A549 (cell line): ENCODE results near the gene BRD3OS. TPM values are rescaled to one million over a fixed set of nuclear protein-coding genes. Genes with fewer than 3 reads are reported as not detected.

Source experiments
- ATAC-seq, 2 experiments: fragments of 200-7000 bp in 1 of 2; fragments of >200 bp in 1 of 2; cut with Nextera tagmentation in 1 of 2; cut with Tn5 transposase in 1 of 2; 3 replicates each; pipeline versions ENCODE4 v1.8.0 to v1.9.1; 2018 to 2020; ENCODE audit warnings: mild to moderate bottlenecking in 1 of 2, moderate library complexity in 1 of 2
- CTCF ChIA-PET: fragments of 300-600 bp; sonication (Branson Sonifier 250); formaldehyde crosslinking; extraction: SDS; loops from one replicate; lab custom pipeline; 2021; ENCODE audit warnings: antibody characterized with exemption, inconsistent platforms; lab: Yijun Ruan, JAX
- POLR2A ChIA-PET: fragments of 350-600 bp; formaldehyde crosslinking; extraction: SDS; loops from one replicate; lab custom pipeline; 2021; ENCODE audit warnings: antibody characterized with exemption, inconsistent platforms; lab: Yijun Ruan, JAX
- DNase-seq, 2 experiments: peaks; one replicate each; pipeline versions ENCODE4 v3.0.0 to v3.0.0-alpha.2; 2011 to 2016; ENCODE audit warnings: low read depth in 1 of 2, low spot score in 1 of 2
- FAIRE-seq: peaks from 2 replicates; lab custom pipeline; 2011; peaks lifted over from hg19 to GRCh38; lab: Jason Lieb, UNC
- H3K27ac ChIP-seq, 2 experiments: fragments of >200 bp; sonication (Bioruptor Twin); formaldehyde crosslinking; 3 replicates each; pipeline ENCODE4 v1.5.1; 2016 to 2017
- H3K4me1 ChIP-seq: fragments of >200 bp; sonication (Bioruptor Twin); formaldehyde crosslinking; 3 replicates; pipeline ENCODE4 v1.6.1; 2016
- H3K4me2 ChIP-seq: fragments of >200 bp; sonication (Bioruptor Twin); formaldehyde crosslinking; 3 replicates; pipeline ENCODE4 v1.6.1; 2016
- H3K4me3 ChIP-seq: fragments of >200 bp; sonication (Bioruptor Twin); formaldehyde crosslinking; 3 replicates; pipeline ENCODE4 v1.5.1; 2016
- H3K9me3 ChIP-seq: fragments of >200 bp; sonication (Bioruptor Twin); formaldehyde crosslinking; 3 replicates; pipeline ENCODE4 v1.6.1; 2016
- CTCF ChIP-seq: fragments of >200 bp; sonication (Bioruptor Twin); formaldehyde crosslinking; IDR thresholded peaks from 3 replicates; pipeline ENCODE4 v1.5.1; 2016
- E2F6 ChIP-seq: IDR thresholded peaks from 2 replicates; pipeline ENCODE4 v1.6.1; 2012; ENCODE audit warnings: low read depth, borderline replicate concordance
- EP300 ChIP-seq, 2 experiments: fragments of >200 bp; sonication (Bioruptor Twin); formaldehyde crosslinking; IDR thresholded peaks; 2 replicates in 1 of 2; 3 replicates in 1 of 2; pipeline ENCODE4 v1.6.1; 2016 to 2017
- ESRRA ChIP-seq: fragments of 150-350 bp; IDR thresholded peaks from 2 replicates; pipeline ENCODE4 v1.6.1; 2014; ENCODE audit warnings: mild to moderate bottlenecking, low read length, borderline replicate concordance
- FOSB ChIP-seq: fragments of 250-450 bp; sonication (Bioruptor Pico); IDR thresholded peaks from 2 replicates; pipeline ENCODE4 v1.5.0; 2020; ENCODE audit warnings: mild to moderate bottlenecking, moderate library complexity
- FOSL2 ChIP-seq, 2 experiments: fragments of 450-650 bp in 1 of 2; fragments of >200 bp in 1 of 2; sonication (Bioruptor Twin) in 1 of 2; formaldehyde crosslinking; IDR thresholded peaks; 2 replicates each; pipeline versions ENCODE4 v1.5.0 to v1.6.1; 2016 to 2020; ENCODE audit warnings: mild to moderate bottlenecking in 1 of 2, moderate library complexity in 1 of 2
- FOXS1 ChIP-seq: fragments of 250-450 bp; sonication (Bioruptor Pico); IDR thresholded peaks from 2 replicates; pipeline ENCODE4 v1.5.0; 2020; ENCODE audit warnings: mild to moderate bottlenecking, moderate library complexity
- HES2 ChIP-seq: fragments of >200 bp; sonication (Bioruptor Twin); formaldehyde crosslinking; IDR thresholded peaks from 2 replicates; pipeline ENCODE4 v1.6.1; 2016
- HEYL ChIP-seq: fragments of 250-450 bp; sonication (Bioruptor Pico); IDR thresholded peaks from 2 replicates; pipeline ENCODE4 v1.8.0; 2021; ENCODE audit warnings: mild to moderate bottlenecking, moderate library complexity
- HOXA7 ChIP-seq: fragments of 250-450 bp; sonication (Bioruptor Pico); IDR thresholded peaks from 2 replicates; pipeline ENCODE4 v1.5.0; 2020; ENCODE audit warnings: mild to moderate bottlenecking, moderate library complexity
- HOXB13 ChIP-seq: fragments of 250-450 bp; sonication (Bioruptor Pico); IDR thresholded peaks from 2 replicates; pipeline ENCODE4 v1.5.0; 2020; ENCODE audit warnings: low read depth, mild to moderate bottlenecking, moderate library complexity
- HOXB5 ChIP-seq: fragments of 250-450 bp; sonication (Bioruptor Pico); IDR thresholded peaks from 2 replicates; pipeline ENCODE4 v1.5.0; 2020; ENCODE audit warnings: mild to moderate bottlenecking, moderate library complexity
- JUN ChIP-seq, 2 experiments: fragments of >200 bp; sonication (Bioruptor Twin); formaldehyde crosslinking; IDR thresholded peaks; 2 replicates in 1 of 2; 3 replicates in 1 of 2; pipeline ENCODE4 v1.6.1; 2016 to 2017
- KDM5A ChIP-seq: fragments of 200-600 bp; sonication (generic); IDR thresholded peaks from 2 replicates; pipeline ENCODE4 v1.6.1; 2016; ENCODE audit warnings: antibody characterized with exemption, mild to moderate bottlenecking
- MAX ChIP-seq: IDR thresholded peaks from 2 replicates; pipeline ENCODE4 v1.6.1; 2012
- MAZ ChIP-seq: fragments of 150-350 bp; IDR thresholded peaks from 2 replicates; pipeline ENCODE4 v1.6.1; 2014; ENCODE audit warnings: antibody characterized with exemption, low read depth, low read length, borderline replicate concordance
- MYC ChIP-seq: IDR thresholded peaks from 2 replicates; pipeline ENCODE4 v1.6.1; 2012; ENCODE audit warnings: mild to moderate bottlenecking, inconsistent platforms, low read length, improper control_type of control experiment, borderline replicate concordance
- PHF8 ChIP-seq: fragments of 200-600 bp; sonication (generic); IDR thresholded peaks from 2 replicates; pipeline ENCODE4 v1.6.1; 2016; ENCODE audit warnings: low read depth, mild to moderate bottlenecking, antibody characterized with exemption, moderate library complexity, borderline replicate concordance
- POLR2A ChIP-seq: IDR thresholded peaks from 2 replicates; pipeline ENCODE4 v1.6.1; 2012; ENCODE audit warnings: mild to moderate bottlenecking, low read length
- RARB ChIP-seq: fragments of 250-450 bp; sonication (Bioruptor Pico); IDR thresholded peaks from 2 replicates; pipeline ENCODE4 v1.8.0; 2021; ENCODE audit warnings: mild to moderate bottlenecking, moderate library complexity
- RCOR1 ChIP-seq: fragments of 150-350 bp; IDR thresholded peaks from 2 replicates; pipeline ENCODE4 v1.6.1; 2014; ENCODE audit warnings: antibody characterized with exemption, low read length, low read depth
- SMC3 ChIP-seq: fragments of >200 bp; sonication (Bioruptor Twin); formaldehyde crosslinking; IDR thresholded peaks from 3 replicates; pipeline ENCODE4 v1.6.1; 2018; ENCODE audit warnings: inconsistent platforms
- TFCP2L1 ChIP-seq: fragments of 250-450 bp; sonication (Bioruptor Pico); IDR thresholded peaks from 2 replicates; pipeline ENCODE4 v1.5.0; 2021; ENCODE audit warnings: mild to moderate bottlenecking
- TP53 ChIP-seq: fragments of 250-450 bp; sonication (Bioruptor Pico); IDR thresholded peaks from 2 replicates; pipeline ENCODE4 v1.5.0; 2021; ENCODE audit warnings: mild to moderate bottlenecking, moderate library complexity
- ZFP36 ChIP-seq: fragments of 450-650 bp; IDR thresholded peaks from 2 replicates; pipeline ENCODE4 v1.6.1; 2014; ENCODE audit warnings: borderline replicate concordance; ENCODE audit not compliant: partially characterized antibody
- WGBS: methylation state at CpG from one replicate; pipeline ENCODE4 v1.1.6; 2017; ENCODE audit errors: missing lambda C conversion rate; 5-methylcytosine and 5-hydroxymethylcytosine counted together
- polyA plus RNA-seq, 4 experiments: library from polyadenylated mRNA; depleted of rRNA in 3 of 4; stranded (reverse); fragments of >200 nt; fragmentation: RNase III in 1 of 4; extraction: RNeasy Plus Mini Kit Qiagen cat#74134 plus additional on column Dnase treatment in 1 of 4; gene quantifications; 2 replicates in 3 of 4; 3 replicates in 1 of 4; pipeline ENCODE4 v1.2.3, GENCODE V29; 2011 to 2017

BRD3OS gene
- polyA plus RNA-seq, 2 of the 4 experiments (the other 2 are of a cell fraction), result 10.4 to 10.8 TPM

GRCh38 chr9:134052941-134053340, 27.7 kb downstream of the BRD3OS start:
- TF ChIP-seq MAZ, result no peak
- DNase-seq (no peak), FAIRE-seq (no peak), ATAC-seq (no peak)
- Histone ChIP-seq H3K4me2 (no peak overlapping the region), H3K27ac (no peak overlapping the region), H3K4me3 (no peak overlapping the region), H3K9me3 (no peaks in the 10 kb centered on the region), H3K4me1 (peaks cover 24% of the 10 kb centered on the region)
- POLR2A ChIA-PET, result no interaction called here
- 96% methylated on average over 15 of the region's 16 CpGs for WGBS
- CTCF ChIA-PET, result interaction anchor here (0.7 to 1.0 kb wide), 2 partner anchors 12 to 302 kb away, joined by 3 to 4 read pairs; no protein-coding TSS in a partner anchor

- H3K9me3 ChIP-seq, result no peaks in the 10 kb centered on the region
- peaks cover 26% of the 10 kb centered on the region for H3K4me1 ChIP-seq
- no peak for FAIRE-seq
- ATAC-seq, result no peak
- CTCF ChIA-PET, result interaction anchor here (0.7 to 1.0 kb wide), 2 partner anchors 11 to 303 kb away, joined by 3 to 4 read pairs; no protein-coding TSS in a partner anchor
- H3K4me2 ChIP-seq, result no peak overlapping the region
- 87% methylated on average over 19 of the region's 28 CpGs for WGBS
- DNase-seq, result no peak
- TF ChIP-seq ZFP36 (no peak), TP53 (CRISPR knock-in tag) (no peak), FOSL2 (IDR thresholded peaks at IDR 0.05) (no peak), FOSL2 (CRISPR knock-in tag; IDR thresholded peaks at IDR 0.05) (no peak), POLR2A (no peak), ESRRA (no peak), HEYL (CRISPR knock-in tag) (no peak), EP300 (IDR thresholded peaks at IDR 0.05) (no peak), RARB (no peak), JUN (IDR thresholded peaks at IDR 0.05) (no peak), HOXB13 (CRISPR knock-in tag) (no peak), TFCP2L1 (no peak), HES2 (no peak), SMC3 (no peak), CTCF (no peak), KDM5A (no peak), RCOR1 (no peak)
- TF ChIP-seq, all 56 proteins: peak for 0
- H3K27ac ChIP-seq, result no peak overlapping the region
- H3K4me3 ChIP-seq, result no peak overlapping the region
- POLR2A ChIA-PET, result no interaction called here
These were observed 28.2 kb downstream of the BRD3OS start for GRCh38 chr9:134053401-134053871.

- TF ChIP-seq FOXS1, result no peak
- TF ChIP-seq HEYL (CRISPR knock-in tag), result no peak
- no peak for TF ChIP-seq RARB
- no peak for TF ChIP-seq MYC
- TF ChIP-seq FOSB (CRISPR knock-in tag), result no peak
- TF ChIP-seq HOXB13 (CRISPR knock-in tag), result no peak
- TF ChIP-seq FOSL2 (IDR thresholded peaks at IDR 0.05), result no peak
- no peak for TF ChIP-seq FOSL2 (CRISPR knock-in tag; IDR thresholded peaks at IDR 0.05)
- TF ChIP-seq HOXB5, result no peak
- TF ChIP-seq E2F6, result no peak
- no peak for TF ChIP-seq PHF8
- no peak for TF ChIP-seq MAX
- no peak for TF ChIP-seq HOXA7 (CRISPR knock-in tag)
- no peak for FAIRE-seq
- no peak overlapping the region for H3K4me3 ChIP-seq
- WGBS, result 92% methylated on average over 37 of the region's 44 CpGs
- no peak for ATAC-seq
- H3K4me1 ChIP-seq, result peaks cover 28% of the 10 kb centered on the region
- no peak for DNase-seq
- no peak overlapping the region for H3K27ac ChIP-seq
- no peaks in the 10 kb centered on the region for H3K9me3 ChIP-seq
- no peak overlapping the region for H3K4me2 ChIP-seq
- CTCF ChIA-PET, result no interaction called here
- POLR2A ChIA-PET, result no interaction called here
These were observed 28.9 kb downstream of the BRD3OS start for GRCh38 chr9:134053941-134054761.
